Measurements from ENCODE around the gene FHAD1. TPM values are rescaled to one million over a fixed set of nuclear protein-coding genes. Genes with fewer than 3 reads are reported as not detected.

The FHAD1 gene
- polyA plus RNA-seq, 1 of the 3 experiments (the other 2 are of a cell fraction) = 0.48 TPM

- no peaks in the 10 kb centered on the region for H3K27me3 ChIP-seq (ENCODE audit: insufficient read depth)
- no peak overlapping the region for H2AFZ ChIP-seq (ENCODE audit: low read depth)
- ChIA-PET CTCF (interaction anchor here (3.0 kb wide), 1 partner anchor 16 kb away, joined by 15 read pairs; no protein-coding TSS in a partner anchor), POLR2A (no interaction called here)
- no peaks in the 10 kb centered on the region; the same call in 1 of the 2 replicates for H3K9me3 ChIP-seq
- 92% methylated on average over 4 of the region's 4 CpGs for WGBS (ENCODE audit: low lambda C conversion rate)
- DNase-seq = no peak
- no peak overlapping the region for H3K4me3 ChIP-seq (ENCODE audit: low read depth in 2 of 2, low read length in 1 of 2)
- no peaks in the 10 kb centered on the region for H3K79me2 ChIP-seq (ENCODE audit: insufficient read depth)
- no peak overlapping the region for H3K4me2 ChIP-seq
- H3K36me3 ChIP-seq (replicated peaks in 1 of 2; ENCODE audit: control insufficient read depth in 1 of 2, insufficient read depth in 2 of 2, low read length in 1 of 2) = no peaks in the 10 kb centered on the region
- no peak overlapping the region for H3K9ac ChIP-seq
- TF ChIP-seq TEAD4 (IDR thresholded peaks at IDR 0.05; ENCODE audit: borderline replicate concordance, insufficient read depth) (no peak), NFIC (IDR thresholded peaks at IDR 0.05; ENCODE audit: borderline replicate concordance) (no peak), JUND (IDR thresholded peaks at IDR 0.05) (no peak), EZH2phosphoT487 (IDR thresholded peaks at IDR 0.05; ENCODE audit: borderline replicate concordance, low read depth) (no peak), POLR2AphosphoS5 (IDR thresholded peaks at IDR 0.05; ENCODE audit: low read depth, low read length) (no peak), EP300 (IDR thresholded peaks at IDR 0.05; ENCODE audit: borderline replicate concordance in 1 of 2, low read depth in 1 of 2, low read length in 1 of 2) (no peak), USF1 (IDR thresholded peaks at IDR 0.05; ENCODE audit: borderline replicate concordance, low read depth) (no peak), CHD2 (IDR thresholded peaks at IDR 0.05; ENCODE audit: low read length, partially characterized antibody) (no peak), PBX3 (IDR thresholded peaks at IDR 0.05) (no peak), NRF1 (IDR thresholded peaks at IDR 0.05; ENCODE audit: low read depth, low read length) (no peak), SIN3A (IDR thresholded peaks at IDR 0.05; ENCODE audit: borderline replicate concordance, low read depth, low read length) (no peak), TCF12 (IDR thresholded peaks at IDR 0.05) (no peak), FOXJ3 (CRISPR knock-in tag; IDR thresholded peaks at IDR 0.05) (no peak)
- no peaks in the 10 kb centered on the region for H4K20me1 ChIP-seq (ENCODE audit: insufficient read depth)
- no peak overlapping the region for H3K27ac ChIP-seq (ENCODE audit: low read depth in 2 of 2, low read length in 1 of 2)
- H3K9me2 ChIP-seq = no peaks in the 10 kb centered on the region
- peaks cover 8% of the 10 kb centered on the region for H3F3A ChIP-seq (replicated peaks; ENCODE audit: insufficient read depth)
- peaks cover 0 to 14% of the 10 kb centered on the region in 2 experiments; a peak in 2 of 4 replicates for H3K4me1 ChIP-seq (ENCODE audit: control insufficient read depth in 1 of 2, insufficient read depth in 2 of 2, low read depth in 1 of 2, low read length in 1 of 2)
Measured at GRCh38 chr1:15339570-15339969, 92.5 kb downstream of the FHAD1 start.

- H3K27ac ChIP-seq (ENCODE audit: low read depth in 2 of 2, low read length in 1 of 2) = no peak overlapping the region
- ChIA-PET POLR2A (no interaction called here), CTCF (interaction anchor here (1.1 to 3.0 kb wide), 3 partner anchors 18 to 90 kb away, joined by 3 to 15 read pairs (median 8); no protein-coding TSS in a partner anchor)
- no peaks in the 10 kb centered on the region for H4K20me1 ChIP-seq (ENCODE audit: insufficient read depth)
- H3K79me2 ChIP-seq (ENCODE audit: insufficient read depth) = no peaks in the 10 kb centered on the region
- H3K4me1 ChIP-seq (ENCODE audit: control insufficient read depth in 1 of 2, insufficient read depth in 2 of 2, low read depth in 1 of 2, low read length in 1 of 2) = peaks cover 0 to 14% of the 10 kb centered on the region in 2 experiments; a peak in 2 of 4 replicates
- H3K36me3 ChIP-seq (replicated peaks in 1 of 2; ENCODE audit: control insufficient read depth in 1 of 2, insufficient read depth in 2 of 2, low read length in 1 of 2) = no peaks in the 10 kb centered on the region
- H2AFZ ChIP-seq (ENCODE audit: low read depth) = no peak overlapping the region
- no peak for DNase-seq
- H3K27me3 ChIP-seq (ENCODE audit: insufficient read depth) = no peaks in the 10 kb centered on the region
- H3K9ac ChIP-seq = no peak overlapping the region
- no peaks in the 10 kb centered on the region for H3K9me2 ChIP-seq
- H3F3A ChIP-seq (replicated peaks; ENCODE audit: insufficient read depth) = peaks cover 8% of the 10 kb centered on the region
- 95% methylated on average over 2 of the region's 2 CpGs for WGBS (ENCODE audit: low lambda C conversion rate)
- H3K4me3 ChIP-seq (ENCODE audit: low read depth in 2 of 2, low read length in 1 of 2) = no peak overlapping the region
- no peaks in the 10 kb centered on the region; the same call in 1 of the 2 replicates for H3K9me3 ChIP-seq
- no peak overlapping the region for H3K4me2 ChIP-seq
- TF ChIP-seq TEAD4 (IDR thresholded peaks at IDR 0.05; ENCODE audit: borderline replicate concordance, insufficient read depth) (no peak), ELF1 (IDR thresholded peaks at IDR 0.05) (no peak), SMC3 (IDR thresholded peaks at IDR 0.05; ENCODE audit: low read depth, low read length) (no peak), PBX3 (IDR thresholded peaks at IDR 0.05) (no peak), NFIC (IDR thresholded peaks at IDR 0.05; ENCODE audit: borderline replicate concordance) (no peak), MXI1 (IDR thresholded peaks at IDR 0.05; ENCODE audit: low read depth, low read length) (no peak), IRF3 (IDR thresholded peaks at IDR 0.05; ENCODE audit: low read depth, low read length) (no peak), GATA2 (CRISPR knock-in tag; IDR thresholded peaks at IDR 0.05) (no peak), FOSL2 (IDR thresholded peaks at IDR 0.05; ENCODE audit: borderline replicate concordance, low read depth) (no peak), FOXJ3 (CRISPR knock-in tag; IDR thresholded peaks at IDR 0.05) (no peak), EP300 (IDR thresholded peaks at IDR 0.05; ENCODE audit: borderline replicate concordance in 1 of 2, low read depth in 1 of 2, low read length in 1 of 2) (no peak), RXRA (IDR thresholded peaks at IDR 0.05; ENCODE audit: borderline replicate concordance, low read depth) (no peak), RAD21 (IDR thresholded peaks at IDR 0.05; ENCODE audit: low read length) (no peak), USF1 (IDR thresholded peaks at IDR 0.05; ENCODE audit: borderline replicate concordance, low read depth) (no peak), YY1 (IDR thresholded peaks at IDR 0.05; ENCODE audit: low read depth) (no peak)
Measured at GRCh38 chr1:15341228-15341627, 94.2 kb downstream of the FHAD1 start.

All from SK-N-SH (cell line).